Osteoblast (primary cell): ENCODE measurements around the gene KITLG. TPM values are rescaled to one million over a fixed set of nuclear protein-coding genes. Genes with fewer than 3 reads are reported as not detected.

Source experiments
- DNase-seq: peaks from one replicate; pipeline ENCODE4 v3.0.0; 2011; ENCODE audit warnings: low spot score, mixed read lengths; ENCODE audit not compliant: insufficient read length; ENCODE audit errors: missing footprints
- H2AFZ ChIP-seq: 2 replicates; pipeline ENCODE4 v1.6.0; 2011; ENCODE audit warnings: mild to moderate bottlenecking, low read length
- H3K27ac ChIP-seq: 2 replicates; pipeline ENCODE4 v1.5.1; 2011; ENCODE audit warnings: mild to moderate bottlenecking, low read depth, low read length, moderate library complexity
- H3K27me3 ChIP-seq: 2 replicates; pipeline ENCODE4 v1.6.0; 2012; ENCODE audit warnings: mild to moderate bottlenecking, control low read depth, inconsistent platforms, low read length, moderate library complexity; ENCODE audit not compliant: insufficient read depth
- H3K36me3 ChIP-seq: 2 replicates; pipeline ENCODE4 v1.5.1; 2011; ENCODE audit warnings: mild to moderate bottlenecking, low read length, control low read depth, moderate library complexity; ENCODE audit not compliant: insufficient read depth
- H3K4me1 ChIP-seq: 2 replicates; pipeline ENCODE4 v1.5.1; 2011; ENCODE audit warnings: mild to moderate bottlenecking, low read length, control low read depth, moderate library complexity; ENCODE audit not compliant: insufficient read depth
- H3K4me2 ChIP-seq: 2 replicates; pipeline ENCODE4 v1.6.0; 2011; ENCODE audit warnings: mild to moderate bottlenecking, low read length; ENCODE audit not compliant: insufficient read depth
- H3K4me3 ChIP-seq: fragments of 200-600 bp; sonication (generic); 3 replicates; pipeline ENCODE4 v1.5.1; 2012; ENCODE audit warnings: mild to moderate bottlenecking, low read length, inconsistent platforms; ENCODE audit not compliant: insufficient read depth
- H3K79me2 ChIP-seq: 2 replicates; pipeline ENCODE4 v1.6.0; 2012; ENCODE audit warnings: mild to moderate bottlenecking, low read length, control low read depth, inconsistent platforms; ENCODE audit not compliant: insufficient read depth
- H3K9me3 ChIP-seq: 2 replicates; pipeline ENCODE4 v1.5.1; 2011; ENCODE audit warnings: low read depth, low read length, control low read depth
- H4K20me1 ChIP-seq: 2 replicates; pipeline ENCODE4 v1.6.0; 2012; ENCODE audit warnings: mild to moderate bottlenecking, low read length, control low read depth; ENCODE audit not compliant: insufficient read depth
- total RNA-seq: library from RNA; depleted of rRNA; stranded (reverse); fragments of >200 nt; gene quantifications from 2 replicates; pipeline ENCODE4 v1.2.3, GENCODE V29; 2012
- TF ChIP-seq, protein P1 (sequence below): IDR thresholded peaks from 2 replicates; pipeline ENCODE4 v1.5.1; 2011; ENCODE audit warnings: mild to moderate bottlenecking, low read depth, low read length, moderate library complexity; ENCODE audit errors: extremely low read depth

The KITLG gene
- total RNA-seq, 1 donor, result 46.7 TPM

DNA sequence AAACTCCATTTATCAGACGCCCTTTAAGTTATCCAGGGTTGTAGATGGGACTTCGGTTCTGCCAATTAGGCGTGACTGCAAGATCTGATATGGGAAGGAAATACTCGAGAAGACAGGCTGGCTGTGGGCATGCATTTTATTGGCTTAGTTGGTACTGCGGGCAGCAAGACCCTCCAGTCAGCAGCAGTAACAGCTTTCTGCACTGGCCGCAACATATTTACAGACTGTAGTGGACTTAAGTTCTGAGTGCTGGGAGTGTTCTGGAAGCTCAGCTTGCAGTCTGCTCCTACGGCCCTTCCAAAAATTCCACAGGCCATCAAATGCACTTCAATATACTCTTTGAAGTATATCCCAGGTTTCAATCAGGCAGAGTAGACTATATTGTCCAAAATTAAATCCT, 21.1 kb downstream of the KITLG start:
- no peak overlapping the region for H3K27ac ChIP-seq
- no peak for DNase-seq
- no peak overlapping the region for H2AFZ ChIP-seq
- no peaks in the 10 kb centered on the region for H4K20me1 ChIP-seq
- no peaks in the 10 kb centered on the region for H3K9me3 ChIP-seq
- H3K36me3 ChIP-seq, result no peaks in the 10 kb centered on the region
- H3K79me2 ChIP-seq, result peaks cover 83% of the 10 kb centered on the region
- TF ChIP-seq, protein P1, sequence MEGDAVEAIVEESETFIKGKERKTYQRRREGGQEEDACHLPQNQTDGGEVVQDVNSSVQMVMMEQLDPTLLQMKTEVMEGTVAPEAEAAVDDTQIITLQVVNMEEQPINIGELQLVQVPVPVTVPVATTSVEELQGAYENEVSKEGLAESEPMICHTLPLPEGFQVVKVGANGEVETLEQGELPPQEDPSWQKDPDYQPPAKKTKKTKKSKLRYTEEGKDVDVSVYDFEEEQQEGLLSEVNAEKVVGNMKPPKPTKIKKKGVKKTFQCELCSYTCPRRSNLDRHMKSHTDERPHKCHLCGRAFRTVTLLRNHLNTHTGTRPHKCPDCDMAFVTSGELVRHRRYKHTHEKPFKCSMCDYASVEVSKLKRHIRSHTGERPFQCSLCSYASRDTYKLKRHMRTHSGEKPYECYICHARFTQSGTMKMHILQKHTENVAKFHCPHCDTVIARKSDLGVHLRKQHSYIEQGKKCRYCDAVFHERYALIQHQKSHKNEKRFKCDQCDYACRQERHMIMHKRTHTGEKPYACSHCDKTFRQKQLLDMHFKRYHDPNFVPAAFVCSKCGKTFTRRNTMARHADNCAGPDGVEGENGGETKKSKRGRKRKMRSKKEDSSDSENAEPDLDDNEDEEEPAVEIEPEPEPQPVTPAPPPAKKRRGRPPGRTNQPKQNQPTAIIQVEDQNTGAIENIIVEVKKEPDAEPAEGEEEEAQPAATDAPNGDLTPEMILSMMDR, result no peak
- H3K4me1 ChIP-seq, result peaks cover 28% of the 10 kb centered on the region
- H3K27me3 ChIP-seq, result no peaks in the 10 kb centered on the region
- H3K4me3 ChIP-seq, result no peak overlapping the region
- no peak overlapping the region for H3K4me2 ChIP-seq

GRCh38 chr12:88558340-88558867, 21.9 kb downstream of the KITLG start:
- H3K79me2 ChIP-seq, result peaks cover 86% of the 10 kb centered on the region

GRCh38 chr12:88556213-88556774, 24.0 kb downstream of the KITLG start:
- Histone ChIP-seq H3K4me1 (peaks cover 28% of the 10 kb centered on the region), H3K4me3 (no peak overlapping the region), H4K20me1 (no peaks in the 10 kb centered on the region), H3K36me3 (no peaks in the 10 kb centered on the region), H3K27me3 (no peaks in the 10 kb centered on the region), H2AFZ (no peak overlapping the region), H3K27ac (no peak overlapping the region), H3K4me2 (no peak overlapping the region), H3K9me3 (no peaks in the 10 kb centered on the region), H3K79me2 (peaks cover 86% of the 10 kb centered on the region)
- TF ChIP-seq, protein P1, result no peak
- no peak for DNase-seq

More at GRCh38 chr12:88558340-88558867, 21.9 kb downstream of the KITLG start:
- TF ChIP-seq, protein P1, result no peak
- no peak overlapping the region for H2AFZ ChIP-seq
- no peaks in the 10 kb centered on the region for H3K27me3 ChIP-seq
- no peaks in the 10 kb centered on the region for H3K36me3 ChIP-seq
- no peaks in the 10 kb centered on the region for H4K20me1 ChIP-seq
- H3K27ac ChIP-seq, result no peak overlapping the region
- DNase-seq, result no peak
- peaks cover 28% of the 10 kb centered on the region for H3K4me1 ChIP-seq
- no peak overlapping the region for H3K4me3 ChIP-seq
- H3K4me2 ChIP-seq, result no peak overlapping the region
- no peaks in the 10 kb centered on the region for H3K9me3 ChIP-seq

- Histone ChIP-seq H3K4me2 (peak overlapping the region; percentile 57), H3K4me3 (peak overlapping the region; percentile 6), H2AFZ (no peak overlapping the region), H3K27me3 (no peaks in the 10 kb centered on the region), H3K36me3 (no peaks in the 10 kb centered on the region), H3K4me1 (peaks cover 28% of the 10 kb centered on the region), H3K9me3 (no peaks in the 10 kb centered on the region), H4K20me1 (no peaks in the 10 kb centered on the region), H3K79me2 (peaks cover 85% of the 10 kb centered on the region), H3K27ac (peak overlapping the region; percentile 77)
- TF ChIP-seq, protein P1, result no peak
- no peak for DNase-seq
These were observed 26.2 kb downstream of the KITLG start for GRCh38 chr12:88553941-88554658.
